Measurements from ENCODE around the gene CDK2AP2.
A peak's percentile ranks its signal among the peaks of the same experiment; 100 is the strongest.
"Not testable (repeated sequence)": the region's sequence is repeated elsewhere in the genome, so short reads cannot be mapped to it uniquely, and the experiment has no call there.

Gene CDK2AP2

DNA sequence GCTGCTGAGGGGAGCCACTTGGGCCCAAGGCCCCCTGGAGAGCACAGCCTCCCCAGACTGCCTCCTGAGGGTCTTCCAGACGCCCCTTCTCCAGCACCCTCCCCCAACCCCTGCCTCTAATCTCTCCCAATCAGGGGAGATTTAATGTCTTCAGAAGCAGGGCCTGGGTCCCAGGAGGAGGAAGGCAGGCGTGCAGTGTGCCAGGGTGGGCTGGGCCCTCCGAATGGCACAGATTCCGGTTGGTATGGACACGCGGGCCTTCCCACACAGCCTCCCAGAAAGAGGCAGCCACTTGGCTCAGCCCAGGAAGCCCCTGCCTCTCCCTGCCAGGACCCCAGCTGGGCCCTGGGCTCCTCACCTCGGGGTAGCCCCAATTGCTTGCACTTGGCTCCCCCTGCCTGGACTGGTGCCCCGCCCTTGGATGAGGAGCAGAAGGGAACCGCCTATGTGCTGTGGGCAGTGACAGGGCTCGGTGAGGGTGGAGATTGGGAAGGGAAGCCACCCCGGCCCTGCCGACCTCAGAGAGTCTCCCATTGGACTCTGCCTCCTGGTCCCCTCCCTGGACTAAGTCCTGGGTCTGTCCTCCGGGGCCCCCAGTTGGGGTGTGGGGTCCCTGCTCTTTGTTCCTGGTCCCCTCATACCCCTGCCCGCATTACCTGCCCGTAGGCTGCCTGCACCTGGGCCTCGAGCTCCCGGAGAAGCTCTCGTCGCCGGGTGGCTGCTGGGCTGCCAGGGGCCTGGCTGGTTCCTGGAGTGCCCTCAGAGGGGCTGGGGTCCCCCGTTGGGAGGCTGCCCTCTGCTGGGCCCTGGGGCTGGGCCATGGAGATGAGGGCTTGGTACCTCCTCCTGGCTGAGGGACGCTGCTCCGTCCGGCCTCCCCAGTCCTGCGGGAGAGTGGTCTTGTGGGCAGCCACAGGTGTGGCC lies 15.9 kb upstream of the CDK2AP2 start:
- DNase-seq (ENCODE audit: low read depth), result no peak

DNA sequence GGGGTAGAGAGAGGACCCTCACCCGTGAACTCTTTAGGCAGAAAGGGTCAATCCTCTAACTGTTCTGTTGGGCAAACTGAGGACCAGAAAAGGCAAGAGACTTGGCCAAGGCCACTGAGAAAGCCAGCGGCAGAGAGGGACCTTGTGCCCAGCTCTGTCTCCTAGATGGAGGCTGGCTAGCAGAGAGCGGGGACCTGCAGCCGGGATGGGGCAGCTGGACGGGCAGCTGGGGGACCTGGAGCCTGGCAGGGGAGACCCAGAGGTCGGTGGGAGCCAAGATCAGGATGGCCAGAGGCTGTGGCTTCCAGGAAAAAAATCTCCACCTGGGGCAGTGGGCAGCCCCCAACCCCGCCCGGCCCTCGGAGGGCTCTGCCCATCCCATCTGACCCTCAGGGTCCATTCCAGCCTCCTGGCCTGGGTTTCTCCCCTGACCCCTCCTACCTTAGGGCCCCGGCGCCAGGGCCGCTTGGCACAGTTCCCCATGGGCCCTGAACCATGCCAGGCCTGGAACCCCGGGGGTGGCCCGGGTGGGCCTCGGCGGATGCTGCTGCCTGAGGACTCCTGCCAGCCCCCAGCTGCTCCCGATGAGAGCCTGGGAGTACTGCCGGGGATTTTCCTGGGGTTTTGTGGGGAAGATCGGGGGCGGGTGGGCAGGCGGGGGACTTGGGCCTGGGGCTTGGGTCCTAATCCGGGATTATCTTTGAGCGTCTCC lies 15.0 kb upstream of the CDK2AP2 start, which contains the start of gene CABP2:
Gene CABP2, minus strand, starts transcription at position 603 of the 712 bp plus-strand sequence. Its CDS starts 120 bp downstream, at position 483.
- DNase-seq (ENCODE audit: low read depth), result no peak

- DNase-seq (ENCODE audit: low read depth), result no peak
Observed at GRCh38 chr11:67522338-67522737, 14.4 kb upstream of the CDK2AP2 start.

DNA sequence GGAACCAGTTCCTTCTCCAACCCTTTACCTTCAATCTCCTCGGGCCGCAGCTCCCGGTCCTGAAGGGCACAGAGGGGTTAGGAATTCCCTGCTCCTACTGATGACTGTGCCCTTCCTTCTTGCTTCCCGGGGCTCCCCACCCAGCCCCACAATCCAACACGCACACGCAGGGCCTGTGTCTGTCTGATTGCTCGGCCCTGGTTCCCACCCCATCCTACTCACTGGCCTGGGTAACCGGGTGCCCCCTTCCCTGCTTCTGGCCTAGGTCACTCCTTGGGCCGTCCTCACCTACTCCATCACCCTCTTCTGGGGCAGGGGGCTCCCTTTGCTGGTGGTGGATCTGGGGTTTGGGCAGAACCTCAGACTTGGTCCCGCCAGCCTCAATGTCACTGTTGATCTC lies 14.0 kb upstream of the CDK2AP2 start:
- DNase-seq (ENCODE audit: low read depth), result no peak

DNA sequence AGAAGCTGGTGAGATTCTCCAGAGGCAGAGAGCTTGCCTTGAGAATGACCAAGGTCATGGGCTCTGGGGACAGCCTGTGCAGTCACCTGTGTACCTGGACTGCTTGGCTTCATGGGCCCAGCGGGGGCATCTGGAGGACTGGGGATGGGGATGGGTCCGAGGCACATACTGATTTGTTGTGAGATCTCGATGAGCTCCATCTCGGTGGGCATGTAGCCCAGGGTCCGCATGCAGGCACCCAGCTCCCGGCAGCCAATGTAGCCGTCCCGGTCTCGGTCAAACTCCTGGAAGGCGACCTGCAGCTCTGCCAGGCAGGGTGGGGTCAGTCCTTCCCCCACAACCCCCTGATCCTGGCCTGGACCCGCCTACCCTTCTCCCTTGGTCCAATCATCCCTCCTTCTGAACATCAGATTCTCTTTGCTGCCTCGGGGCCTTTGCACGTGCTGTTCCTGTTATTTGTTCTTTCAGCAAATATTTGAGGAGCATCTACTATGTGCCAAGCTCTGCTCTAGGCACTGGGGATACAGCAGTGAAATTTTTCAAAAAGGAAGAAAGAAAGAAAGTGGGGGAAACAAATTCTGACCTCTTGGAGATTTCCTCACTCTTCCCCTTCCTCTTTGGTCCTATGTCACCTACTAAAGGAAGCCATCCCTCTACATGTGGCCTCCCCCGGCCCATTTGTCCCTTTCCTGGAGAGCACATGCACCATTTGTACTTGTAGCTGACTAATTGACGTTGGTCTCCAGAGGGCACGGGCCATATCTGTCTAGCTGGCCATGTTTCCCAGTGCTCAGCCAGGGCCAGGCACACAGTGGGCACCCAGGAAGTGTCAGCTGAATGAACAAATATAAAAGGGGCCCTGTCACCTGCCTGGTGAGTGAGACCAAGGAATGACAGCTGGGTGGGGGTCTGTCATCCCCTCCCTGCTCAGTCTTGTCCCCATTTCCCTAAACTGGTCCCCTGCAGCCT lies 13.2 kb upstream of the CDK2AP2 start:
- no peak for DNase-seq (ENCODE audit: low read depth)

- no peak for DNase-seq (ENCODE audit: low read depth)
Observed at GRCh38 chr11:67519726-67520125, 11.8 kb upstream of the CDK2AP2 start.

GRCh38 chr11:67517784-67518552 lies 10.0 kb upstream of the CDK2AP2 start:
- no peak for DNase-seq (ENCODE audit: low read depth)

GRCh38 chr11:67516806-67517205 lies 8.8 kb upstream of the CDK2AP2 start:
- DNase-seq (ENCODE audit: low read depth), result no peak

GRCh38 chr11:67514116-67514515 lies 6.2 kb upstream of the CDK2AP2 start:
- DNase-seq (ENCODE audit: low read depth), result no peak

GRCh38 chr11:67511558-67511957 lies 3.6 kb upstream of the CDK2AP2 start:
- not testable (repeated sequence) for DNase-seq (ENCODE audit: low read depth)

DNA sequence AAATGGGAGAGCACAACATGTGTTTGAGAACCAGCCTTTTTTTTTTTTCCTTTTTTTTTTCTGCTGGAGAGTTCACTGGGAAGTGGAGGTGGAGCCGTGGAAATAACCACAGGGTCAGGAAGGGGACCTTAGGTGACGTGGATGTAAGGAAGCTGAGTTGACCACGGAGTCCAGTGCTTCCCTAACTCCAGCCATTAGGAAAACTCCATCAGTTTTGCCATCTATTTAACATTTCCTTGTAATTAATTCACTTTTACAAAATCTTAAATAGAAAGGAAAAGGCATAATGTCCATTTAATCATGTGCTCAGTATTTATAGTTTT lies 2.0 kb upstream of the CDK2AP2 start:
- no peak for DNase-seq (ENCODE audit: low read depth)

DNA sequence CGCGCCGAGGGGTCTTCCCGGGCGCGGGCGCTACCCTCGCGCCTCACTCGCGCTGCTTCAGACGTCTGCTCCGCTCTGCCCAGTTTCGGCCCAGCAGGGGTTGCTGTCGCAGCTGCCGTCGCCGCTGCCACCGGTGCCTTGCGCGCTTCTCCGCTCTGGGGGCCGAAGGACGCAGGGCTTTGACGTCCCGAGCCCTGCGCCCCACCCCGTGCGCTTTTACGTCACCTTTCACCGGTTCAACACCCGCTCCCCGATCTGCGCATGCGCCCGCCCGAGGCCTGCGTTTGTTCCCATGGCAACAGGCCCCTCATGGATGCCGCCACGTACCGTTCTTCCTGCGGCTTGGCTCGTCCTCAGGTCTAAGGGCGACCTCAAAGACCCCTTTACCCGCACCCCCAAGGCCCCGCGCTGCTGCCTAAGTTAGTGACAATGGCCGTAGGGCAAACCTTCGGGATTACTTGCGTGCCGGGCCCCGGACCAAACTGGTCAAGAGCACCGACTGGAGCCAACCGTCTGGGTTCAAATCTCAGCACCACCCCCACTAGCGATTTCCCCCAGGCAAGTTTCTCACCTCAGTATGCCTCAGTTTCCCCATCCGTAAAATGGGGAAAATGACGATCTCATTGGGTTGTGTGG lies 642 bp upstream of the CDK2AP2 start:
- peak; percentile 97 for DNase-seq (ENCODE audit: low read depth)

DNA sequence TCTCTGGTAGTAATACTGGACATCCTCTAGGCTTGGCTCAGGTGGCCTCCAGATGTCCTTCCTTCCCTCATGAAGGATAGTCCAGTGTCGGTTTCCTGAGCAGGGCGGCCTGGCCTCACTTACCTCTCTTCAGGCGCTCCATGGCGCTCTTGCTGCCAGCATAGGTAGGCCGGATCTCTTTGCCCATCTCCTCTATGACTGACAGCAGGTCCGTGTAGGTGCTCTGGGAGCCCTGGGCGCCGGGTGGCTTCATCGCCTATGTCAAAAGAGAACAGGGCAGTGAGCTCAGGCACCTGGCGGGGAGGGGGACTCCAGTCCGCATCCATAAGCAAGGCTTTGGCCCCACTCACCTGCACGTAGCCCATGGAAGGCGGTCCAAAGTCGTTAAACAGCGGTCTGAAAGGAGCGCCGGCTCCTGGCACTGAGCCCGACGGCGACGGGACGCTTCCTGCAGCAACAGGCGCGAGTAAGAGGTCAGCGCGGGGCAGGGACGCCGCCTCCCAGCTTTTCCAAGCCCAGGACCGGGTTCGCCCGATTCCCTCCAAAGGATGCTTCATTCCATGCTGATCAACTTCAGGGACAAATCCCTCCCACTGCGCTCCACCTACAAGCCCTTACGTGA lies 609 bp downstream of the CDK2AP2 start:
- DNase-seq (ENCODE audit: low read depth), result no peak

DNA sequence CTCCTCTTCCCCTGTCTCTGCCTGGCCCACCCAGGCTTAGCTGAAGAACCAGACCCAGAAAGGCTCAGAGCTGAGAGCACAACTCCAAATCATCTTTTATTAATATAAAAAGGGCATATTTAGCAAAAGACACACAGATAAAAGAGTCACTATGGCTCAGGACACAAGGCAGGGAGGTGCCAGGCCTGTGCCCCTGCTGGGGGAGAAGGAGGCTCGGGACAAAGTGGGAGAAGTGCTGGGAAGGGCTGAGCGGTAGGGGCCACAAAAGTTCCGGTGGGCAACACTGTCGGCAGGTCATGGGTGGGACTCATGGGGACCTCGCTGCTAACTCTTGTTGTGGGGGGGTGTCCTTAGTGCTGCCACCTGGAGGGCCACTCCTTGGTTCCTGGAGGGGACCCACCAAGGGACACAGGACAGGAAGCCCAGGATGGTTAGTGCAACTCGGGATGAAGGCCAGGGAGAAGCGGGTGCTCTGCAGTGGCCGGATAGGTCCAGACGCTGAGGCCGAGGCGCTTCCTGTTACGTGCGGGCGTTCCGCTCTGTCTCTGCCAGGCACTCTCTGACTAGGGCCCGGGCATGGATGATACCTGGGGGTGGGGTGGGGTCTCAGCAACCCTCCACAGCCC lies 1.4 kb downstream of the CDK2AP2 start:
- DNase-seq (ENCODE audit: low read depth), result no peak

DNA sequence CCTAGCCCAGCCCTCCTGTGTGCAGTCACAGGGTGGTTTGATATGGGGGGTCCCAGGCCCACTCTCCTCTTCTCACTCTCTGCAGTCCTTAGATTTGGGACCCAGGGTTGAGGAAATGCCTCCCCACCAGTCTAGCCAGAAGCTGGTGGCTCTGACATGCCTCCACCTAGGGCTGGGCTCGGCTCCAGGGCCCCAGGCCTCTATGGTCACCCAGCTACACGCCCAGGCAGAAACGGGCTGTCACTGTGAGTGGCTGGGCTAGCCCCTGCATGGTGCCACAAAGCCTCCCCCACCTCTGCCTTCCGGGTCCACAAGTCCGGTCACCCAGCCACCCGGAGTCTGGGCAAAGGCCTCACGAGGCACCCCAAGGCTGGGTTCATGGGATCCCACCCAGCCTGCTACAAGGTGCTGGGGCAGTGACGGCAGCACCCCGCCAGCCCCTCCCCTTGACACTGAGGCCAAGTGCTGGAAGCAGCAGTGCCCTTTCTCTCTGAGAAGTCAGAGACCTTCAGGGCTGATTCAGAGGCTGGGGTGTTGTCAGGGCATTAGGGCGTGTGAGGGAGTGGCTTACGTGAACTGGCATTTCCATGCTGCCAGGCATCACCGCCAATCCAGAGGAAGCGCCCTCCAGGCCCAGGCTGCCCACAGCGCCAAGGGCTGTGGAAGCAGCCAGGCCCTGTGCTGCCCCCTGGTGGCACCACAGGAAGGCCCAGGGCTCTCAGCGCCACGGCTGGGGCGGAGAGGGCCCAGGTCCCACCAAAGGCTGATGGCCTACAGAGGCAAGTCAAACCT lies 2.2 kb downstream of the CDK2AP2 start:
- peak; percentile 93 for DNase-seq (ENCODE audit: low read depth)

DNA sequence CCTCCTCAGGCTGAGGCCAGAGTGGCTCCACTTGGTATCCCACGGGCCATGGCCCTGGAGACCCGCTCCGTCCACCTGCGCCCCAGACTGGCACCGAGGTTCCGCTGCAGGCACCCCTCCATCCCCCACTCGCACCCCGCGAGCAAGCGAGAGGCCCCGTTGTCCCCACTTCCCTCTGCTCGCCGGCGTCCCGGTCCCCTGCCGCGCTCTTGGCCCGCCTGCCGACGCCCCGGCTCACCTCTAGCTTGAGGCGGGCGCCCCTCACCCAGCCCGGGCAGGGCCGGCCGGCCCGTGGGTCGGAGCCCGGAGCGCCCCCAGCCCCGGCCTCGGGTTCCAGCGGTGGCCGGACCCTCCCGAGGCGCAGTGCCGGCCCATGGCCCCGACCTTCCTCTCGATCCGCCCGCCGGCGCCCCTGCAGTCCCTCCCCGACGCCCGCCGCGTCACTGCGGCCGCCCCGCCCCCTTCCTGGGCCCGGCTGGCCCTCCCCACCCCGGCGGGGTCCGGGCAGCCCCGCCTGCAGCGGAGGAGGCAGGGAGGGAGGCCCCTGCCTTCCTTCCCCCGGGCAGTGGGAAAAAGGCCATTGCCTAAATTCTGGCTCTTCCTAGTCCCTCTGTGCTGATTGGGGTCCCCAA lies 2.9 kb downstream of the CDK2AP2 start, which contains the start of gene PITPNM1:
Gene PITPNM1, minus strand, starts transcription at position 414 of the 632 bp plus-strand sequence. CDS start 1,183 bp downstream, outside the sequence.
- peak; percentile 79 for DNase-seq (ENCODE audit: low read depth)

DNA sequence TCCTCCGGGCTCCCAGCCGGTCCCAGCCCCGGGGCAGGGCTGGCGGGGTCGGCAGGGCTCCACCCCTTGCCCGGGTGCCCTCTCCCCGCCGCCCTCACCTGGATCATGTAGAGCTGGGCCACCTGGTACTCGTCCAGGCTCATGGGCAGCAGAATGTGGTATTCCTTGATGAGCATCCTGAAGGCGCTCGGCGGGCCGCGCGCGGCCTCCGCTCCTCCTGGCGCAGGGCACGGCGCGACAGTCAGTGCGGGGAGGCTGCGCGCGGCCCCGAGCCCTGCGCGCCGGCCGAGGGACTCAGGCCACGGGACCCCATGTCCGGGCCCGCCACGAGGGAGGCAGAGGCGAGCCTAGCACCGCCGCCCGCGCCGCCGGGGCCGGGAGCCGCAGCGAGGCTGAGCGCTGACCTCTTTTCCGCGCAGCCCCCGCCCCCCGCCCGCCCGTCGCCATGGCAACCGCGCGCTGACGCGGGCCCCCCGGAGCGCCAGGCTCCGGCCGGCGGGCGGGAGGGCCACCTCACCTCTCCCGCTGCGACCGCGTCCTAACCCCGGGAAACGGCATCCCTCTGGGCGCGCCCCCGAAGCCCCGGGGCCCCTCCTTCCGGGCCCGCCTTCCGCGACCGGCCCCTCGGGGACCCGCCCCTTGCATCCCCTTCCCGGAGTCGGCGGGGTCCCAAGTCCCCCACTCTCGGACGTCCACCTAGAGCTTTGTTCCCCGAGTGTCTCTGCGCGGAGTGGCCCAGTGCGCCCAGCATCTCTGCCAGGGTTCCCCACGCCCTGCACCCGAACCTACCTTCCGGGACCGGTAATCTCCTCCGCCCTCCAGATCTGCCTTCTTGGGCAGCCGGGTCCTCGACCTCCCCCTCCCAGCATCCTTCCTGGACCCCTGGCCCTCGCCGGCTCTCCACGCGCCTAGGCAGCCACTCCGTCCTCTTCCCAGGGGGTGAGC lies 3.7 kb downstream of the CDK2AP2 start:
- DNase-seq (ENCODE audit: low read depth), result peak; percentile 40

Measured in activated T-cell treated with anti-CD3 and anti-CD28 coated beads for 48 hours (primary cell).